ENCODE data around the gene TPRX2. TPM values are rescaled to one million over a fixed set of nuclear protein-coding genes. Genes with fewer than 3 reads are reported as not detected.

TPRX2 gene
- total and polyA plus RNA-seq, 2 of the 8 experiments (the other 6 are each of a cell fraction or from before 2014, with no cell fraction given), result not detected

DNA sequence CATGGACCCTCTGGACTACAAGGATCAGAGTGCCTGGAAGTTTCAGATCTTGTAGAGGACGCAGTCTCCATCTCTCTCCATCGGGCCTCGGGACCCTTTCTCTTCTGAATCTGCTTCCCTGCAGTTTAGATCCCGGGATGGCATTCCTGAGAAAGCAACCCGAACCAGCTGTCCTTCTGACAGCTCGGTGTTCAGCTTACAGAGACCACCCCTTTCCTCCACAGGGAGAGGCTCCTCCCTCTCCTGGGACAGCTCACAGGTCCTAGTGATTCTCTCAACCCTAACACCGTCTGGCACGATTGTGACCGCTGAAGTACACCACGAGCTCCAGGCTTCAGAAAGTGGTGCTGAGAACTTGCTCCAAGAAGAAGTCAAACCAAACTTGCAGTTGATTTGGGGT lies 19.1 kb upstream of the TPRX2 start:
- no peak overlapping the region for H2AK5ac ChIP-seq (ENCODE audit: low read depth, low read length)
- DNase-seq (ENCODE audit: low read depth in 1 of 2, low spot score in 2 of 2) (no peak), FAIRE-seq (peak; percentile 78)
- no peak overlapping the region for H4K5ac ChIP-seq (ENCODE audit: insufficient read length, low read depth, low read length)
- peak overlapping the region; percentile 21 to 38; a peak in 3 of 4 replicates for H3K4me2 ChIP-seq (ENCODE audit: insufficient read depth in 1 of 2, low read depth in 2 of 2, low read length in 2 of 2)
- H4K20me1 ChIP-seq (replicated peaks in 1 of 2; ENCODE audit: control insufficient read depth in 1 of 2, insufficient read depth in 2 of 2, low read length in 2 of 2), result peaks cover 0 to 3% of the 10 kb centered on the region in 2 experiments
- H3K79me2 ChIP-seq (ENCODE audit: control insufficient read depth in 1 of 2, insufficient read depth in 2 of 2, low read length in 2 of 2), result no peaks in the 10 kb centered on the region
- no peak overlapping the region for H4K8ac ChIP-seq (ENCODE audit: extremely low read depth, insufficient read depth, low read length)
- WGBS, 2 experiments (ENCODE audit: extremely low coverage in 1 of 2, insufficient coverage in 1 of 2, insufficient read length in 1 of 2, insufficient replicate concordance in 2 of 2, low coverage in 1 of 2, low lambda C conversion rate in 2 of 2, missing lambda C conversion rate in 1 of 2), result 63% methylated on average over 10 of the region's 10 CpGs; no CpG with 5 or more reads in 1 of the 2 experiments
- H3K9ac ChIP-seq (replicated peaks in 1 of 4; ENCODE audit: extremely low read depth in 1 of 4, low read depth in 3 of 4, low read length in 3 of 4), result no peak overlapping the region; a peak in 1 of 7 replicates
- no peak overlapping the region for H2BK120ac ChIP-seq (replicated peaks; ENCODE audit: low read depth, low read length)
- no peak overlapping the region for H2BK15ac ChIP-seq (ENCODE audit: low read length)
- H3K36me3 ChIP-seq (ENCODE audit: control insufficient read depth in 2 of 4, insufficient read depth in 4 of 4, low read length in 3 of 4), result no peaks in the 10 kb centered on the region
- ChIA-PET CTCF (ENCODE audit: partially characterized antibody) (interaction anchor here (0.7 to 2.7 kb wide), 7 partner anchors 9 to 74 kb away, joined by 4 to 12 read pairs (median 7); no protein-coding TSS in a partner anchor), POLR2A (ENCODE audit: partially characterized antibody) (interaction anchor here (0.5 to 1.8 kb wide), 3 partner anchors 10 to 74 kb away, joined by 3 to 18 read pairs (median 3); no protein-coding TSS in a partner anchor)
- H3K4ac ChIP-seq (replicated peaks; ENCODE audit: insufficient read length, low read depth, low read length), result no peak overlapping the region
- H3K23ac ChIP-seq (ENCODE audit: insufficient read length), result no peak overlapping the region
- no peak overlapping the region for H3K56ac ChIP-seq (replicated peaks; ENCODE audit: insufficient read length, low read depth, low read length)
- H3K79me1 ChIP-seq (ENCODE audit: low read depth, low read length), result no peaks in the 10 kb centered on the region
- H3K4me1 ChIP-seq (replicated peaks in 1 of 4; ENCODE audit: control insufficient read depth in 3 of 4, insufficient read depth in 4 of 4, low read length in 3 of 4), result peaks cover 0 to 10% (median 4%) of the 10 kb centered on the region in 4 experiments; a peak in 3 of 7 replicates
- H3K27ac ChIP-seq (ENCODE audit: low read depth, low read length), result no peak overlapping the region
- H2BK5ac ChIP-seq (ENCODE audit: low read depth, low read length), result no peak overlapping the region
- no peaks in the 10 kb centered on the region for H3K9me3 ChIP-seq (ENCODE audit: insufficient read depth in 2 of 2, low read depth in 1 of 2, low read length in 1 of 2)
- H4K91ac ChIP-seq (replicated peaks; ENCODE audit: insufficient read length, low read length), result no peak overlapping the region
- no peak overlapping the region for H2BK20ac ChIP-seq (ENCODE audit: low read length)
- H2BK12ac ChIP-seq (ENCODE audit: low read depth, low read length), result peak overlapping the region; percentile 5; the same call in 1 of the 2 replicates
- no peak overlapping the region for H3K4me3 ChIP-seq (ENCODE audit: extremely low read depth in 1 of 4, insufficient read depth in 2 of 4, low read depth in 3 of 4, low read length in 4 of 4)
- H3K18ac ChIP-seq (ENCODE audit: extremely low read depth, low read length), result no peak overlapping the region; the same call in 1 of the 2 replicates
- no peak overlapping the region for H2AFZ ChIP-seq (ENCODE audit: low read length)
- no peak overlapping the region for H3K14ac ChIP-seq (ENCODE audit: insufficient read length)
- H3K27me3 ChIP-seq (replicated peaks in 1 of 4; ENCODE audit: control insufficient read depth in 3 of 4, extremely low read depth in 1 of 4, insufficient read depth in 3 of 4, low read length in 3 of 4), result no peaks in the 10 kb centered on the region
- no peaks in the 10 kb centered on the region; the same call in 1 of the 2 replicates for H3K23me2 ChIP-seq (ENCODE audit: low read depth, low read length)
- no peak for TF ChIP-seq SP4 (IDR thresholded peaks at IDR 0.05; ENCODE audit: low read length)
- no peak for TF ChIP-seq ZNF274 (IDR thresholded peaks at IDR 0.05; ENCODE audit: borderline replicate concordance, extremely low read depth, low read length)
- no peak for TF ChIP-seq YY1 (IDR thresholded peaks at IDR 0.05; ENCODE audit: low read depth, low read length)
- TF ChIP-seq, protein P1, sequence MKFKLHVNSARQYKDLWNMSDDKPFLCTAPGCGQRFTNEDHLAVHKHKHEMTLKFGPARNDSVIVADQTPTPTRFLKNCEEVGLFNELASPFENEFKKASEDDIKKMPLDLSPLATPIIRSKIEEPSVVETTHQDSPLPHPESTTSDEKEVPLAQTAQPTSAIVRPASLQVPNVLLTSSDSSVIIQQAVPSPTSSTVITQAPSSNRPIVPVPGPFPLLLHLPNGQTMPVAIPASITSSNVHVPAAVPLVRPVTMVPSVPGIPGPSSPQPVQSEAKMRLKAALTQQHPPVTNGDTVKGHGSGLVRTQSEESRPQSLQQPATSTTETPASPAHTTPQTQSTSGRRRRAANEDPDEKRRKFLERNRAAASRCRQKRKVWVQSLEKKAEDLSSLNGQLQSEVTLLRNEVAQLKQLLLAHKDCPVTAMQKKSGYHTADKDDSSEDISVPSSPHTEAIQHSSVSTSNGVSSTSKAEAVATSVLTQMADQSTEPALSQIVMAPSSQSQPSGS (IDR thresholded peaks at IDR 0.05; ENCODE audit: low read length), result no peak
- TF ChIP-seq SRF (IDR thresholded peaks at IDR 0.05; ENCODE audit: low read depth, low read length), result no peak
- TF ChIP-seq, protein P2, sequence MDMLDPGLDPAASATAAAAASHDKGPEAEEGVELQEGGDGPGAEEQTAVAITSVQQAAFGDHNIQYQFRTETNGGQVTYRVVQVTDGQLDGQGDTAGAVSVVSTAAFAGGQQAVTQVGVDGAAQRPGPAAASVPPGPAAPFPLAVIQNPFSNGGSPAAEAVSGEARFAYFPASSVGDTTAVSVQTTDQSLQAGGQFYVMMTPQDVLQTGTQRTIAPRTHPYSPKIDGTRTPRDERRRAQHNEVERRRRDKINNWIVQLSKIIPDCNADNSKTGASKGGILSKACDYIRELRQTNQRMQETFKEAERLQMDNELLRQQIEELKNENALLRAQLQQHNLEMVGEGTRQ (IDR thresholded peaks at IDR 0.05; ENCODE audit: low read length), result no peak
- peak; percentile 84 to 97; a peak in 3 of 4 replicates for TF ChIP-seq SIN3A (conservative IDR thresholded peaks at IDR 0.05 in 1 of 2, IDR thresholded peaks at IDR 0.05 in 1 of 2; ENCODE audit: low read depth in 1 of 2, low read length in 2 of 2)
- TF ChIP-seq TEAD4 (IDR thresholded peaks at IDR 0.05; ENCODE audit: low read depth, low read length), result peak; percentile 66
- TF ChIP-seq SP1 (IDR thresholded peaks at IDR 0.05; ENCODE audit: low read depth, low read length), result 0 out of 2 replicates have a peak, but pooled peaks have one; percentile 9
- TF ChIP-seq BRCA1 (IDR thresholded peaks at IDR 0.05; ENCODE audit: low read depth, low read length), result no peak
- peak; percentile 70 for TF ChIP-seq SAP30 (IDR thresholded peaks at IDR 0.05; ENCODE audit: insufficient read depth, insufficient replicate concordance, low read length)

Data from H1 (cell line).